Mucosa of stomach (tissue), 1 donor: ENCODE results near the gene IPO9.

Experiments
- H3K27me3 ChIP-seq: one replicate; pipeline ENCODE4 v1.7.0; 2013; ENCODE audit warnings: mild to moderate bottlenecking, low read length; ENCODE audit not compliant: control insufficient read depth, insufficient read depth
- H3K36me3 ChIP-seq: one replicate; pipeline ENCODE4 v1.7.0; 2013; ENCODE audit warnings: low read length; ENCODE audit not compliant: control insufficient read depth, insufficient read depth
- H3K4me1 ChIP-seq: one replicate; pipeline ENCODE4 v1.7.0; 2013; ENCODE audit warnings: mild to moderate bottlenecking, low read length; ENCODE audit not compliant: control insufficient read depth, insufficient read depth
- H3K4me3 ChIP-seq: one replicate; pipeline ENCODE4 v1.7.0; 2013; ENCODE audit warnings: low read length
- H3K9ac ChIP-seq: one replicate; pipeline ENCODE4 v1.7.0; 2013; ENCODE audit warnings: mild to moderate bottlenecking, low read length, moderate library complexity
- H3K9me3 ChIP-seq: one replicate; pipeline ENCODE4 v1.7.0; 2013; ENCODE audit warnings: mild to moderate bottlenecking, low read length, moderate library complexity; ENCODE audit not compliant: control insufficient read depth
- donor health status: Pancreatic carcinoma.

Gene IPO9

GRCh38 chr1:201925981-201926645 lies 97.2 kb downstream of the IPO9 start:
- Histone ChIP-seq H3K4me1 (no peaks in the 10 kb centered on the region), H3K9me3 (no peaks in the 10 kb centered on the region), H3K36me3 (no peaks in the 10 kb centered on the region), H3K27me3 (peaks cover 2% of the 10 kb centered on the region), H3K9ac (no peak overlapping the region), H3K4me3 (no peak overlapping the region)

GRCh38 chr1:201928266-201928665 lies 99.3 kb downstream of the IPO9 start:
- peaks cover 2% of the 10 kb centered on the region for H3K27me3 ChIP-seq
- no peaks in the 10 kb centered on the region for H3K36me3 ChIP-seq
- no peaks in the 10 kb centered on the region for H3K9me3 ChIP-seq
- H3K9ac ChIP-seq = no peak overlapping the region
- H3K4me1 ChIP-seq = no peaks in the 10 kb centered on the region
- H3K4me3 ChIP-seq = no peak overlapping the region

- Histone ChIP-seq H3K4me1 (no peaks in the 10 kb centered on the region), H3K9ac (no peak overlapping the region), H3K27me3 (peaks cover 2% of the 10 kb centered on the region), H3K36me3 (no peaks in the 10 kb centered on the region), H3K4me3 (no peak overlapping the region), H3K9me3 (no peaks in the 10 kb centered on the region)
Measured at GRCh38 chr1:201930137-201930536, 101.2 kb downstream of the IPO9 start.

- H3K9me3 ChIP-seq = no peaks in the 10 kb centered on the region
- H3K9ac ChIP-seq = no peak overlapping the region
- peaks cover 2% of the 10 kb centered on the region for H3K27me3 ChIP-seq
- H3K4me3 ChIP-seq = no peak overlapping the region
- no peaks in the 10 kb centered on the region for H3K36me3 ChIP-seq
- no peaks in the 10 kb centered on the region for H3K4me1 ChIP-seq
Measured at GRCh38 chr1:201930803-201931202, 101.8 kb downstream of the IPO9 start.
